ENCODE data around the gene POLR2L.
A peak's percentile ranks its signal among the peaks of the same experiment; 100 is the strongest.

POLR2L gene

GRCh38 chr11:842370-843002 lies at the start of gene POLR2L, which contains the start of gene TSPAN4:
Gene POLR2L (minus strand): TSS chr11:842529. CDS start chr11:842508, 21 bp downstream.
Gene TSPAN4 (plus strand): TSS chr11:842852. CDS start chr11:850305, 7,453 bp downstream.
- peak; percentile 72 for DNase-seq

- no peak for DNase-seq
Measured at GRCh38 chr11:890794-891540, 48.6 kb upstream of the POLR2L start.

DNA sequence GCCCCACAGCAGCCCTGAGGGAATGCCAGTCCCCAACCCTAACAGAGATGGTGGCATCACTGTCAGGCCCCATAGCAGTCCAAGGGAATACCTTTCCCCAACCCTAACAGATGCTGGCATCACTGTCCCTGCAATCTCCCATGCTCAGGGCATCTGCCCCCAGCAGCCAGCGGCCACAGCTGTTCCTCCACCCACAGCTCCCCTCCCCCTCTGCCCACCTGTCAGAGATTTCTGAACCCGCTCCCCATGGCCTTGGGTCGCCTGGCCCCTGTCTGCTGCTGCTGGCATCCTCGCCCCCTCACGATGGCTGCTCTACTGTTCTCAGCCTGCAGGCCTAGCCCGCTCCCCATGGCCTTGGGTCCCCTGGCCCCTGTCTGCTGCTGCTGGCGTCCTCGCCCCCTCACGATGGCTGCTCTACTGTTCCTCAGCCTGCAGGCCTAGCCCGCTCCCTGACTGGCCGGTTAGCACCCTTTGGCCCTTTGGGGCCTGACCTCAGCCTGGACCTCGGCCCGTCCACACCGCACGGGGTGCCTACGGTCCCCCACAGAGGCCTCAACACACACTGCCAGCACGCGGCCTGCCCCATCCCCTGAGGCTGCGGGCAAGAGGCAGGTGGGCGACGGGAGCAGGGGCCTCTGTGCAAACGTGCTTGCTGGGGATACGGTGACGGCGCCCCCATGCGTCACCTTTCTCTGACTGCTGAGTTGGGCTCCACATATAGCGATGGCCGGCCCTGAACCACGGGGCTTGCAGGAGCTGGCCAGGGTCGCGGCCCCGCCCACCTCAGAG lies 47.6 kb upstream of the POLR2L start:
- DNase-seq, result no peak

GRCh38 chr11:889257-889656 lies 46.9 kb upstream of the POLR2L start:
- DNase-seq, result no peak

DNA sequence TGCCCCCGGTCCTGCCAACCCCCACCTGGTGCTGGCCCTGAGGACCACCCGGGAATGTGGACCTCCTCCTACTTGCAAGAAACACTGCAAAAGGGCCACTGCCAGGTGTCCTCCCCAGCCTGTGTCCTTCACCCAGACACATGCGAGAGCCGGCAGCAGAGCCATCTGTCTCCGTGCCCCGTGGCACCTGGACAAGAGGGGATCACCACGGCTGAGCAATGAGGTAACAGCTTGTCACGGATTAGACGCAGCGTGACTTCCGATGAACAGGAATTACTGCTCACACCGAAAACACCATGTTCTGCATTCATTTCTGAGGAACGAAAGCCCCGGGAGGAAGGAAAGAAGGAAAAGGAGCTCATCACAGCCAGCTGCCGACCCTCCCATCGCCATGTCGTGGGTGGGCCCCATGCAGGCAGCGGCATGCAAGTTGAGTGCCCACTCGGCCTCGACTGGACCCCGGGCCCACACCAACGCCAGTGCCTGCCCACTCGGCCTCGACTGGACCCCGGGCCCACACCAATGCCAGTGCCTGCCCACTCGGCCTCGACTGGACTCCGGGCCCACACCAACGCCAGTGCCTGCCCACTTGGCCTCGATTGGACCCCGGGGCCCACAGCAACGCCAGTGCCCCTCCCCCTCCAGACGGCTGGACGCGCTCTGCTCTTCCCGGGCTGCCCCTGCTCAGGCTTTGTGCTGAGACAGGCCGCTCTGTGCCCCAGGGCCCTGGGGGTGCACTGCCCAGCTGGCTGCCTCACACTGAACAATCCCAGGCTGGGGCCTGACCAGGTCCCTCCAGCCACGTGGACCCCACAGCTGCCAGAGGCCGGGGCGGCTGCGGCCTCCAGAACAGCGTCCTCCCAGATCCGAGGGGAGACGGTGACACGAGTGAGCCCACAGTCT lies 46.2 kb upstream of the POLR2L start:
- no peak for DNase-seq

DNA sequence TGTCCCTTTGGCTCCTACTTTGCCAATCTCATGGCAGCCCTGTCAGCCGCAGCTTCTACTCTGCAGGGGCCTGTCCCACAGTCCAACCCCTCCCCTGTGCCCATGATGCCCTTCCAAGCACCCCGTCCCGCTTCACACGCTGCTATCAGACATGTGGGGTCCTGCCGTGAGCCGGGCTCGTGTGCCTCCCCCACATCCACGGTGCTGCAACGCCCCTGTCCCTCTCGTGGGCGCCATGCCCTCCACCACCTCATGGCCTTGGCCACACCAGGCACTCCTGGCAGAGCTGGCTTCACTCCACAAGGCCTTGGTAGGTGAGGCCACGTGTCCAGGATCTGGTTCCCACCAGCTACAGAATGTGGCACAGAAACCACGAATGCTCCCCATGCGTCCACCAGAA lies 45.3 kb upstream of the POLR2L start:
- DNase-seq, result no peak

GRCh38 chr11:886568-886967 lies 44.2 kb upstream of the POLR2L start:
- DNase-seq, result no peak

GRCh38 chr11:884578-885070 lies 42.3 kb upstream of the POLR2L start:
- DNase-seq, result no peak

GRCh38 chr11:883527-883926 lies 41.2 kb upstream of the POLR2L start:
- no peak for DNase-seq

- DNase-seq, result no peak
Measured at GRCh38 chr11:882596-882995, 40.3 kb upstream of the POLR2L start.

- no peak for DNase-seq
Measured at GRCh38 chr11:880447-880846, 38.1 kb upstream of the POLR2L start.

GRCh38 chr11:877565-877964 lies 35.2 kb upstream of the POLR2L start:
- DNase-seq, result no peak

DNA sequence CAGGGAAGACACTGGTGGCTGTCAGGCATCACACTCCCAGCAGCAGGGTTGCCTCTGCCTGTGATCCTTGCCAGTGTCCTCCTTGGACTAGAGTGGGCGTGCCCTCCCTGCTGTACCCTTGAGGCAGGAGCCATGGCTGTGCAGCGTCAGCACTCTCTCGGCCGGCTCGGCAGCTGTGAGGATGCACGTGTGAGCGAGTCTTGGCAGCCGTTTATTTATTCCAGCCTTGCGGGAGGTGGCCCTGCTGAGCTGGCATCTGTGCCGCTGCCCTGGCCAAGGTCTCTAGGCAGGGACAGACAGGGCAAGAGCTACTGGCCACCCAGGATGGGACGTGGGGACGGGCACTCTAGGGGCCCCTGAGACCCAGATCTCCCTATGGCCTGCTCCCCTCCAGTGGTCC lies 34.2 kb upstream of the POLR2L start:
- DNase-seq, result peak; percentile 20

DNA sequence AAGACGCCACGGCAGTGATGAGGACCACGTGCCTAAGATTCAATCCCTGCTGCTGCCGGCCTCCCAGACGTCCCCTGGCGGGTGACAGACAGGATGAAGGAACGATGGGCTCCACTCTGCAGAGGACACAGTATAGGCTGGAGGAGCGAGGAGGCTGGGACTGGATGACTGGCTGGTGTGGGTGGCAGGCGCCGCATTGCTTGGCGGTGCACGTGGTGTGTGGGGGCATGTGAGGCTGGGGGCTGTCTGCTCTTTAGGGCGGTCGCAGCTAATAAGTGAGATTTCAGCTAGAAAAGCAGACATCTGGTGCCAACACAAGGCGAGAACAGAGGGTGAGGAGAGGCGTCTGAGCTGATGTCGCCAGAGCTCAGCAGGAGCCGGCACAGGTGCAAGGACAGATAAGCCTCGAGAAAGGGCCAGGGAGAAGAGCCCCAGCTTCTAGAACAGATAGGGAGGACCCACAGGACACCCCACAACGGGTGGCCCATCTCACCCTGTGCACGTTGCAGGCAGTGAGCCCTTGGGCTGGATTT lies 33.5 kb upstream of the POLR2L start:
- no peak for DNase-seq

DNA sequence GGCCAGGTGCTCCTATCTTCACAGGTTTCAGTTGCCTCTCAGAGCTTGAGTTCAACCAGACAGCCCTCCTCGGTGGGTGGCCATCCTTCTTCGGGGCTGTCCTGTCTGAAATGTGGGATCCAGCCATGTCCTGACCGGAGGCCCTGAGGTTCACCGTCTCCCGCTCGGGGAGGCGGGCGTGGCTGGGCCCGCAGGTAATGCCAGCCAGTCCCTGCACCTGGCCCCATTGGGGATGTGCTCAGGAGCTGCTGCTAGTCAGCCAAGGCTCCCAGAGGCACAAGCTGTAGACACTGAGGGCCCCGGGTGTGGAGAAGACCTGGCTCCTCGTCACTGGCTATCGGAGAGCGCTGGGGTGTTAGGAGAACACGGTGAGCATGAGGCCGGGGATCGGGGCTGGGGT lies 32.9 kb upstream of the POLR2L start:
- DNase-seq, result no peak

DNA sequence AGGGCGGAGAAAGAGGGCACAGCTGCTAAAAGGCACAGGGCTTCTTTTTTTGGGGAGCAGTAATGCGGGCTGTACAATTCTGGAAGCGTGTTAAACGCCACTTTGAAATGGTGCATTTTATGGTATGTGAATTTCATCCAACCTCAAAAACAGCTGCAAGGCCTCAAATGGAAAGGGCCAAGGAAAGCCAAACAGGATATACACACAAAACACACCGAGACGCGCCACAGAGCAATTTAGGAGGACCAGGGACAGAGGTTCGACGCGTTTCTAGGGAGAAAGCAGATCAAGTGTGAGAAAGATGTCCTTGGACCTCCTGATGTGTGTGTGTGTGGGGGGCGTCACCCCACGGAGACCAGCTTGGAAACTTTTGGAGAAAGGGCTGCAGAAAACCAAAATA lies 31.4 kb upstream of the POLR2L start:
- no peak for DNase-seq

DNA sequence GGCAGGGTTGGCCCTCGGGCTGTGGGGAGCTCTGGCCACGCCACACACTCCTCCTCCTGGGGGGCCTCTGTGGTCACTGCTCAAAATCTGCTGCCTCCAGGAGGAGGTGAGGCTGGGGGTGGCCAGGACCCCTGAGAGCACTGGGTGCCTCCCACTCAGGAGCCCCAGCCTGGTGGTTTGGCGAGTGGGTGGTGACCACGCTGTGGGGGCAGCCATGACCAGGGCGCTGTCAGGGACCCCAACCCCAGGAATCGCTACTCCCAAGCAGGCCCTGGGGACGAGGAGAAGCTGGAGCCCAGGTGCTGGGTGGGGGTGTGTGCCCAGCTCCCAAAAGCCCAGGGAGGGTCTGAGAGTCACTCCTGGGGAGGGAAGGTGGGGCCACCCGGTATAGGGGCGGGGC lies 30.5 kb upstream of the POLR2L start:
- no peak for DNase-seq

DNA sequence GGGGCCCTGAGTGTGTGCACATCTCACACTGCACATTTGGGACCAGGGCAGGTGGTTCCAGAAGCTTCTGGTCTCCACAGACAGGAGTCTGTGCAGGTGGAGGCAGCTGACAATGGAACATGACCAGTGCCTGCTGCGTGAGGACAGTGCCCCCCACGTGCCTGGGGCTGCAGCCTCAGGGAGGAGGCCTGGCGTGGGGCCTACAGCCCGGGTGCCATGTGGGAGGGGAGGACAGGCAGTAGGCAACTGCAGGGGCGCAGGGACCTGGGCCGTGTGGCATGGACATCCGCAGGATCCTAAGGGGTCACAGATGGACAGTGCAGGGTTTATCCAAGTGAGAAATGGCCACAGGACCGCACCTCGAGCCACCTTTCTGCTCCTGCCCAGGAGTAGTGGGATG lies 29.1 kb upstream of the POLR2L start:
- DNase-seq, result no peak

- DNase-seq, result no peak
Measured at GRCh38 chr11:870418-870817, 28.1 kb upstream of the POLR2L start.

GRCh38 chr11:870127-870413 lies 27.7 kb upstream of the POLR2L start:
- DNase-seq, result no peak

- DNase-seq, result no peak
Measured at GRCh38 chr11:869399-870126, 27.2 kb upstream of the POLR2L start.

- no peak for DNase-seq
Measured at GRCh38 chr11:868802-869201, 26.5 kb upstream of the POLR2L start.

Measured in NCI-H1105 treated with DMSO at 0.1 percent for 48 hours (cell line).